ENCODE data around the gene CNBD2. TPM values are rescaled to one million over a fixed set of nuclear protein-coding genes. Genes with fewer than 3 reads are reported as not detected.
A peak's percentile ranks its signal among the peaks of the same experiment; 100 is the strongest.
"Not testable (repeated sequence)": the region's sequence is repeated elsewhere in the genome, so short reads cannot be mapped to it uniquely, and the experiment has no call there.

Gene CNBD2
- total RNA-seq, 1 donor from 2014 or later = 2.9 TPM

DNA sequence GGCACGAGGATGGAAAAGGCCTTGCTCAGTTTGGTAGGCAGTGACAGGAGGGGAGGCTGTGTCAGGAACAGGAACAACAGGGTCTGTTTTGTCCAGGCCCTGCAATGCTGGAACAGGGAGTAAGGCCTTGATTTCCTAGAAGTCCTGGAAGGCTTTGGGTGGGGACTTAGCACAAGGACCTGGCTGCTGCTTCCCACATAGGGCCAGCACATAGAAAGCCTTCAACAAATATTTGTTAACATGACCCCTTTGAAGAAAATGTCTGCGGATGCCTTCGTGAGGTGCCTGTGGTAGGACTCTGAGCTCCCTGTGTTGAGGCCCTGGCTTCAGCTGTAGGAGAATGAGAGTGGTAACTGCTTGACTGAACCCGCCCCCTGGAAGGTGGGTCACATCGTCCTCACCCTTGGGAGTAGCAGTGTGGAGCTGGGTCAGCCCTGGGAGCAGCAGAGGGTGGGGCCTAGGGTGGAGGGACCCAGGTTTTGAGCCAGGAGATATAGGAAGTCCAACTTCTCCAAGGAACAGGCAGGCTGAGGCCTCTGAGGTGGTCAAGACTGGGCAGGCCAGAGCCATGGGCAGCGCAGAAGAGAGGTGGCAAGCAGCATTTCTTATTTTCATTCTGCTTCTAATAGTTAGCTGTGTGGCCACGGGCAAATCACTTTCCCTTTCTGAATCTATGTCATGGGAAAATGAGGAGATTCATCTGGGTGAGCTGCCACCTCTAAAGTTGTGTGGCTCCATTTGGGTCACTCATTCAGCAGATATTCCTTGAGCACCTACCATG, 50.0 kb downstream of the CNBD2 start:
- peak; percentile 81 for DNase-seq (ENCODE audit: low spot score)

- DNase-seq (ENCODE audit: low spot score) = not testable (repeated sequence)
These were observed 57.7 kb downstream of the CNBD2 start for GRCh38 chr20:36026131-36026530.

DNA sequence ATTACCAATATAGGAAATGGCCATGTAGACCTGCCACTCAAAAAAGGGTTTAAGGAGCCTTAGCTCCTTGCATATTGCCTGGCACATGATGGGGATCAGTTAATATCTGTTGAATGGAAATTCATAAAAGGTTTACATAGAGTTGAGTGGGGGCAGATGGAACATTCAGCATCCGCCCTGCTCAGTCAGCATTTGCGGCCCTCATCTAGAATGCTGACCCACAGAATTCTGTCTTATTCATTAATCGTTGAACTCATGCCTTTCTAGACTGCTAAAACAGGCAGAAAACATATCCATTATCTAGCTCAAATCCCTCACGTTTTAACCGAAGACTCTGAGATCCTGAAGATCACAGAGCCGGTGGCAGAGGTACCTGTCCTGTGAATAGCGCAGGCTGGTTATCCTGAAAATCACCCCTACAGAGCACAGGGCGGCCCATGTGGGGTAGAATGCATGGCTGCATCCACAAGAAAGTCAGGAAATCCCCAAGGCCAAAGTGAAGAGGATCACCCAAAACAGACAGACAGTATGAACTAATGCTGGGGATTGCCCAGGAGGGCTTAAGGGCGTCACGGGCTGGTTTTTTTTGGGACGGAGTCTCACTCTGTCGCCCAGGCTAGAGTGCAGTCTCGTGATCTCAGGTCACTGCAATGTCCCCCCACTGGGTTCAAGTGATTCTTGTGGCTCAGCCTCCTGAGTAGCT, 59.9 kb downstream of the CNBD2 start:
- DNase-seq (ENCODE audit: low spot score) = no peak

- DNase-seq (ENCODE audit: low spot score) = no peak
These were observed 61.8 kb downstream of the CNBD2 start for GRCh38 chr20:36030149-36030548.

- DNase-seq (ENCODE audit: low spot score) = no peak
These were observed 63.4 kb downstream of the CNBD2 start for GRCh38 chr20:36031806-36032205.

- DNase-seq (ENCODE audit: low spot score) = no peak
These were observed 66.5 kb downstream of the CNBD2 start for GRCh38 chr20:36034875-36035274.

DNA sequence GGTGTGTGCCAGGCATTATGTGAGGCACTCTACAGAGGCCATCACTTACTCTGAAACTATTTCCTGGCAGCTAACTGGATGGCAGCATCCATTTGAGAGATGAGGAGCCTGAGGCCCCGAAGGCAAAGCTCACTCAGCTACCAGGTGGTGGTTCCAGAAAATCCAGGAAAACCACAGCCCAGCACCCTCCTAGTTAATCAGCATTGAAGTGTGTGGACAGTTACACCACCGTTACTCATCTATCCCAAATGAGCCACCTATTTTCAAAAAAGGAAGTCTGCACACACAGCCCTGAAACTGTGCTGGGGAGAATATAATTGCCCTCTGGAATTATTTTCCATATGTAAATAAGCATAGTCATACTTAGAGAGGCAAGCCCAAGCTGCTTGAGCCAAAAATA, 67.4 kb downstream of the CNBD2 start:
- DNase-seq (ENCODE audit: low spot score) = no peak

DNA sequence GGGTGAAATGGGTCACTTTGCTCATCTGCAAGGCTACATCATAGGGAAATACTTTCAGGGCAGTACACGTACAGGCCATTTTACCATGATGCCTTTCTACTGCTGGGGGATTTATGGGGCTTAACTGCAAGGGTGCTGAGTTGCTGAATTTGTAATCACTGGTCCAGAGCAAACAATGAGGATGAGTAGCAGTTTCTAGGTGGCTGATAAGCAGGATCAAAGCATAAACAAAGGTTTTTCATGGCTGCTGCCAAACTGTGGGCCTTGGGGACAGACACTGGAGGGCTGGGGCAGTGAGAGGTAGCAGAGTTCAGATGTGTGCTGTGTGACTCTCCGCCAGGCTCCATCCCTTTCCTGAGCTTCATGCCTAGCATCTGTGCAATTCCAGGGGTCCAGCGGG, 68.3 kb downstream of the CNBD2 start:
- DNase-seq (ENCODE audit: low spot score) = no peak

- no peak for DNase-seq (ENCODE audit: low spot score)
These were observed 72.2 kb downstream of the CNBD2 start for GRCh38 chr20:36040571-36040970.

- DNase-seq (ENCODE audit: low spot score) = no peak
These were observed 75.1 kb downstream of the CNBD2 start for GRCh38 chr20:36043441-36043840.

- no peak for DNase-seq (ENCODE audit: low spot score)
These were observed 75.6 kb downstream of the CNBD2 start for GRCh38 chr20:36043892-36044515.

DNA sequence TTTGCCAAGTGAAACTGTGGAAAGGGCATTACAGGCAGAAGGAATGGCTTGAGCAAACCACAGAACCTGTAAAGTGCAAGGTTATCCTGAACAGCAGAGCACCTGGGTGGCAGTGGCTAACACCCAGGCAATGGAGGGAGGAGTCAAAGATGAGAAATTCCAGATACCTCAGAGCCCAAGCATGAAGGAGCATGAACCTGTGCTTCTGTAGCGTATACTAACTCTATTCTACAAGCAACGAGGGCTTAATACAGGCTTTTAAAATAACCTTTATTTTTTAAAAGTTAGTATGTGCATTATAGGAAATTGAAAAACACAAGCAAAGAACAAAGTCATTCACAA, 77.0 kb downstream of the CNBD2 start:
- no peak for DNase-seq (ENCODE audit: low spot score)

- DNase-seq (ENCODE audit: low spot score) = not testable (repeated sequence)
These were observed 77.8 kb downstream of the CNBD2 start for GRCh38 chr20:36046073-36046798.

GRCh38 chr20:36049408-36049807, 81.0 kb downstream of the CNBD2 start:
- DNase-seq (ENCODE audit: low spot score) = not testable (repeated sequence)

- DNase-seq (ENCODE audit: low spot score) = peak; percentile 97
These were observed 82.3 kb downstream of the CNBD2 start for GRCh38 chr20:36050436-36051317.

GRCh38 chr20:36051318-36052116, 83.1 kb downstream of the CNBD2 start:
- no peak for DNase-seq (ENCODE audit: low spot score)

DNA sequence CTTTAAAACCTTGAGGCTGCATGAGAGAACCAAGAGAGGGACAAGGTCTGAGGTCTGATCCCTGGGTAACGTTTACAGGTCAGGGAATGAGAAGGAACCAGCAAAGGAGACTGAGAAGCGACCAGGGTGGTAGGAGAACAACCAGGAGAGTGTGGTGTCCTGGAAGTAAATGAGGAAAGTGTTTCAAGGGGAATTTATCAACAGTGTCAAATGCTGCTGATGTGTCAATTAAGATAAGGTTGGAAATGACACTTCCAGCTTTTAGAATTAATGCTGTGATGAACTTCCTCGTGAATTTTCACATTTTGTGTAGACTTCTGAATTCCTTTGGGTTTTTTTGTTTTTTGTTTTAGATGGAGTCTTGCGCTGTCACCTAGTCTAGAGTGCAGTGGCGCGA, 83.7 kb downstream of the CNBD2 start:
- no peak for DNase-seq (ENCODE audit: low spot score)

- DNase-seq (ENCODE audit: low spot score) = not testable (repeated sequence)
These were observed 85.6 kb downstream of the CNBD2 start for GRCh38 chr20:36053863-36054518.

DNA sequence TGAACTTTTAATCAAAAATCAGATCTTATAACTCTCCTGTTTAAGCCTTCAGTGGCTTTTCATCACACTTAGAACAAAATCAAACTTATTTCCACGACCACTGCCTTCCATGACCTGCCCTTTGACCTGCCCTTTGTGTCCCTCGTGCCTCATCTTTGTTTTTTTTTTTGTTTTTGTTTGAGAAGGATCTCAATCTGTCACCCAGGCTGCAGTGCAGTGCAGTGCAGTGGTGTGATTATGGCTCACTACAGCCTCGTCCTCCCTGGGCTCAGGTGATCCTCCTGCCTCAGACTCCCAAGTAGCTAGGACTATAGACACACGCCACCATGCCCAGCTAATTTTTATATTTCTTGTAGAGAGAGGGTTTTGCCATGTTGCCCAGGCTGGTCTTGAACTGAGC, 86.8 kb downstream of the CNBD2 start:
- no peak for DNase-seq (ENCODE audit: low spot score)
